Mesenchymal stem cell (in vitro differentiated cells and primary cell): ENCODE data around the gene PARVB.

Source experiments
- DNase-seq: peaks from one replicate; pipeline ENCODE4 v3.0.0-alpha.2; 2013
- H2AFZ ChIP-seq: one replicate; pipeline ENCODE4 v1.6.1; 2013; ENCODE audit warnings: low read depth, mild to moderate bottlenecking, control low read depth, inconsistent platforms, low read length, moderate library complexity
- H2AK5ac ChIP-seq: 2 replicates; pipeline ENCODE4 v1.6.1; 2013; ENCODE audit warnings: low read length, moderate library complexity, mild to moderate bottlenecking, inconsistent platforms; ENCODE audit not compliant: severe bottlenecking
- H2BK120ac ChIP-seq: one replicate; pipeline ENCODE4 v1.6.1; 2013; ENCODE audit warnings: low read depth, mild to moderate bottlenecking, inconsistent platforms, low read length, moderate library complexity
- H2BK12ac ChIP-seq, 2 experiments: one replicate each; pipeline ENCODE4 v1.6.1; 2013; ENCODE audit warnings: inconsistent platforms in 2 of 2, low read length in 2 of 2, mild to moderate bottlenecking in 2 of 2, moderate library complexity in 2 of 2, control low read depth in 1 of 2
- H2BK15ac ChIP-seq: one replicate; pipeline ENCODE4 v1.6.1; 2013; ENCODE audit warnings: mild to moderate bottlenecking, low read depth, inconsistent platforms; ENCODE audit not compliant: poor library complexity, severe bottlenecking
- H2BK5ac ChIP-seq: 2 replicates; pipeline ENCODE4 v1.6.1; 2013; ENCODE audit warnings: low read depth, mild to moderate bottlenecking, low read length, control low read depth, inconsistent platforms; ENCODE audit not compliant: poor library complexity, severe bottlenecking
- H3K14ac ChIP-seq, 2 experiments: one replicate each; pipeline ENCODE4 v1.6.1; 2013; ENCODE audit warnings: inconsistent platforms in 2 of 2, low read length in 2 of 2, control low read depth in 1 of 2, mild to moderate bottlenecking in 1 of 2, moderate library complexity in 1 of 2
- H3K18ac ChIP-seq, 2 experiments: one replicate each; pipeline ENCODE4 v1.6.1; 2013; ENCODE audit warnings: inconsistent platforms in 2 of 2, low read length in 2 of 2, control low read depth in 1 of 2, low read depth in 1 of 2, mild to moderate bottlenecking in 1 of 2
- H3K23ac ChIP-seq, 2 experiments: one replicate each; pipeline ENCODE4 v1.6.1; 2013; ENCODE audit warnings: inconsistent platforms in 2 of 2, low read length in 2 of 2, mild to moderate bottlenecking in 2 of 2, moderate library complexity in 2 of 2, control low read depth in 1 of 2
- H3K27ac ChIP-seq: 2 replicates; pipeline ENCODE4 v1.5.1; 2013; ENCODE audit warnings: mild to moderate bottlenecking, moderate library complexity, low read length, control low read depth, inconsistent platforms; ENCODE audit not compliant: poor library complexity, severe bottlenecking
- H3K27me3 ChIP-seq, 2 experiments: 2 replicates each; pipeline versions ENCODE4 v1.6.1 to v1.7.0; 2013; ENCODE audit warnings: low read length in 2 of 2, mild to moderate bottlenecking in 2 of 2, moderate library complexity in 2 of 2, control low read depth in 1 of 2, inconsistent platforms in 1 of 2; ENCODE audit not compliant: control insufficient read depth in 1 of 2, insufficient read depth in 1 of 2
- H3K36me3 ChIP-seq, 2 experiments: 2 replicates each; pipeline versions ENCODE4 v1.6.1 to v1.7.0; 2013; ENCODE audit warnings: low read length in 2 of 2, control low read depth in 1 of 2, inconsistent platforms in 1 of 2, low read depth in 1 of 2, mild to moderate bottlenecking in 1 of 2; ENCODE audit not compliant: insufficient read depth in 2 of 2, control insufficient read depth in 1 of 2
- H3K4ac ChIP-seq, 2 experiments: one replicate each; pipeline ENCODE4 v1.6.1; 2013; ENCODE audit warnings: inconsistent platforms in 2 of 2, low read length in 2 of 2, mild to moderate bottlenecking in 2 of 2, moderate library complexity in 2 of 2, control low read depth in 1 of 2, low read depth in 1 of 2
- H3K4me1 ChIP-seq: 2 replicates; pipeline ENCODE4 v1.6.1; 2013; ENCODE audit warnings: low read depth, low read length, control low read depth; ENCODE audit not compliant: control insufficient read depth, insufficient read depth
- H3K4me2 ChIP-seq: 2 replicates; pipeline ENCODE4 v1.6.1; 2013; ENCODE audit warnings: low read length, mild to moderate bottlenecking, inconsistent platforms; ENCODE audit not compliant: poor library complexity, severe bottlenecking
- H3K4me3 ChIP-seq, 2 experiments: 2 replicates each; pipeline versions ENCODE4 v1.5.1 to v1.7.0; 2013; ENCODE audit warnings: low read length in 2 of 2, mild to moderate bottlenecking in 2 of 2, control low read depth in 1 of 2, low read depth in 1 of 2; ENCODE audit not compliant: insufficient read depth in 1 of 2
- H3K79me1 ChIP-seq: replicated peaks from 2 replicates; pipeline ENCODE4 v1.6.1; 2013; ENCODE audit warnings: mild to moderate bottlenecking, control low read depth, low read length, inconsistent platforms; ENCODE audit not compliant: poor library complexity, severe bottlenecking
- H3K9ac ChIP-seq: 2 replicates; pipeline ENCODE4 v1.7.0; 2013; ENCODE audit warnings: mild to moderate bottlenecking, low read length, moderate library complexity
- H3K9me3 ChIP-seq: 2 replicates; pipeline ENCODE4 v1.7.0; 2013; ENCODE audit warnings: mild to moderate bottlenecking, low read length; ENCODE audit not compliant: control insufficient read depth
- H4K8ac ChIP-seq: one replicate; pipeline ENCODE4 v1.6.1; 2013; ENCODE audit warnings: inconsistent platforms, mild to moderate bottlenecking, low read length, moderate library complexity
- H4K91ac ChIP-seq: one replicate; pipeline ENCODE4 v1.6.1; 2013; ENCODE audit warnings: mild to moderate bottlenecking, low read length, inconsistent platforms
- WGBS: methylation state at CpG from one replicate; pipeline ENCODE4 v1.1.7; 2013; ENCODE audit warnings: mixed read lengths; 5-methylcytosine and 5-hydroxymethylcytosine counted together

The PARVB gene

GRCh38 chr22:44206696-44207095 is 182.6 kb downstream of the PARVB start:
- Histone ChIP-seq H2BK120ac (no peak overlapping the region), H3K18ac (no peak overlapping the region), H4K91ac (no peak overlapping the region), H4K8ac (no peak overlapping the region), H3K14ac (no peak overlapping the region), H3K27ac (no peak overlapping the region), H3K4me2 (no peak overlapping the region), H3K23ac (no peak overlapping the region), H3K9me3 (peaks cover 15% of the 10 kb centered on the region), H2AFZ (no peak overlapping the region), H3K4me1 (peaks cover 7% of the 10 kb centered on the region), H2BK15ac (no peak overlapping the region), H3K9ac (no peak overlapping the region), H2AK5ac (no peak overlapping the region), H3K27me3 (peaks cover 31 to 39% of the 10 kb centered on the region in 2 experiments), H2BK12ac (no peak overlapping the region), H3K4me3 (no peak overlapping the region), H3K4ac (no peak overlapping the region), H3K79me1 (no peaks in the 10 kb centered on the region), H3K36me3 (no peaks in the 10 kb centered on the region), H2BK5ac (no peak overlapping the region)
- no peak for DNase-seq
- 78% methylated on average over 8 of the region's 8 CpGs for WGBS

DNA sequence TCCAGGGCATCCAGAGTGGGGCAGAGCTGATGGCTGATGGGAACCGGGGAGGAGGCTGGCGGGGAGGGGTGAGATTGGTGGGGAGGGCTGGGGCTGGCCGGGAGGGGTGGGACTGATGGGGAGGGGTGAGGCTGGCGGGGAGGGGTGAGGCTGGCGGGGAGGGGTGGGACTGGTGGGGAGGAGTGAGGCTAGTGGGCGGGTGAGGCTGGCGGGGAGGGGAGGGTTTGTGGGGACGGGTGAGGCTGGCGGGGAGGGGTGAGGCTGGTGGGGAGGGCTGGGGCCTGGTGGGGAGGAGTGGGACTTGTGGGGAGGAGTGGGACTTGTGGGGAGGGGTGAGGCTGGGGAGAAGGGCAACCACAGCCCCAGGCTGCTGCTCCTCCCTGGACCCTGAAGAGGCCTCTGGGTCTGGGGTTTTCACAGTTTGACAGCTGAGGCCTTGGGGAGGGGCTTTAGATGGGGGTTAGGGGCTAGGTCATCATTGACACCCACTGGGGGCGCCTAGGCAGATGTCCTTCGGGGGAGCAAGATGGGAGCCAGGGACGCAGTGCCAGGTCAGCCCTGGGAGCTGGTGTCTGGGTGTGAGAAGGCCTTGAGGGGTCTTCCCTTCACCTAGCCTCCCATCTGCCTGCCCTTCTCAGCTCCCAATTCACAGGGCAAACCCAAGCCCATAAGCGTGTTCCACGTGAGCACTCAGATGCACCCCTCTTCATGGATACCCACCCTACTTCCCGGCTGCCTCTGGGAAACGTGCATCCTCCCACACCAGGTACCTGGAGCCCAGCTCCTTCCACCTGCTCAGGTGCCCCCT is 183.3 kb downstream of the PARVB start:
- no peak overlapping the region for H3K9ac ChIP-seq
- WGBS: 83% methylated on average over 12 of the region's 16 CpGs
- H4K8ac ChIP-seq: no peak overlapping the region
- no peak overlapping the region for H2BK12ac ChIP-seq
- H2AK5ac ChIP-seq: no peak overlapping the region
- H3K27me3 ChIP-seq: peaks cover 34 to 42% of the 10 kb centered on the region in 2 experiments
- H3K27ac ChIP-seq: no peak overlapping the region
- no peak overlapping the region for H3K18ac ChIP-seq
- no peak overlapping the region for H2BK120ac ChIP-seq
- no peak for DNase-seq
- no peak overlapping the region for H4K91ac ChIP-seq
- H3K4me1 ChIP-seq: peaks cover 1% of the 10 kb centered on the region
- no peaks in the 10 kb centered on the region for H3K79me1 ChIP-seq
- H2AFZ ChIP-seq: no peak overlapping the region
- peak overlapping the region in 1 of 2 experiments; percentile 22 for H3K14ac ChIP-seq
- no peak overlapping the region for H3K4me3 ChIP-seq
- H3K4ac ChIP-seq: no peak overlapping the region
- H3K36me3 ChIP-seq: no peaks in the 10 kb centered on the region
- no peak overlapping the region for H2BK5ac ChIP-seq
- peaks cover 15% of the 10 kb centered on the region for H3K9me3 ChIP-seq
- H3K4me2 ChIP-seq: no peak overlapping the region
- H2BK15ac ChIP-seq: no peak overlapping the region
- no peak overlapping the region for H3K23ac ChIP-seq

DNA sequence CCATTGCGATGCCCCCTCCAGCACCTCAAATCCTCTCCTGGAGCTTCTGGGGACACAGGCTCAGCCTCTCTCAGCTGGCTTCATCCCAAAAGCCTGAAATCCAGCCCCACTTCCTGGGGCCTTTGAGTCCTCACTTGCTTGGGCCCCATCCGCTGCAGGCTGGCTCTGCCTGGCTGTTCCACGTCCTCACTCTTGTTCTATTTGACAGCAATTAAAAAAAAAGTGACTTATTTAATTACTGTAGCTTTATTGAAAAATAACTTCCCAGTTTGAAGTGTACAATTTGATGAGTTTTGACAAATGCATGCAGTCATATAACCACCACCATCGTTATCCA is 183.8 kb downstream of the PARVB start:
- no peak overlapping the region for H2BK120ac ChIP-seq
- H3K23ac ChIP-seq: no peak overlapping the region
- no peaks in the 10 kb centered on the region for H3K36me3 ChIP-seq
- H3K14ac ChIP-seq: no peak overlapping the region
- no peak overlapping the region for H2BK12ac ChIP-seq
- no peak overlapping the region for H3K9ac ChIP-seq
- H3K79me1 ChIP-seq: no peaks in the 10 kb centered on the region
- no peak overlapping the region for H2BK15ac ChIP-seq
- no peak overlapping the region for H2BK5ac ChIP-seq
- peaks cover 1% of the 10 kb centered on the region for H3K4me1 ChIP-seq
- H3K4me2 ChIP-seq: no peak overlapping the region
- no peak overlapping the region for H3K27ac ChIP-seq
- WGBS: 90% methylated on average over 3 of the region's 4 CpGs
- H3K18ac ChIP-seq: no peak overlapping the region
- H3K4ac ChIP-seq: no peak overlapping the region
- no peak overlapping the region for H2AK5ac ChIP-seq
- no peak overlapping the region for H2AFZ ChIP-seq
- H3K27me3 ChIP-seq: peaks cover 31 to 42% of the 10 kb centered on the region in 2 experiments
- H3K4me3 ChIP-seq: no peak overlapping the region
- DNase-seq: no peak
- H3K9me3 ChIP-seq: peaks cover 15% of the 10 kb centered on the region
- no peak overlapping the region for H4K91ac ChIP-seq
- no peak overlapping the region for H4K8ac ChIP-seq

DNA sequence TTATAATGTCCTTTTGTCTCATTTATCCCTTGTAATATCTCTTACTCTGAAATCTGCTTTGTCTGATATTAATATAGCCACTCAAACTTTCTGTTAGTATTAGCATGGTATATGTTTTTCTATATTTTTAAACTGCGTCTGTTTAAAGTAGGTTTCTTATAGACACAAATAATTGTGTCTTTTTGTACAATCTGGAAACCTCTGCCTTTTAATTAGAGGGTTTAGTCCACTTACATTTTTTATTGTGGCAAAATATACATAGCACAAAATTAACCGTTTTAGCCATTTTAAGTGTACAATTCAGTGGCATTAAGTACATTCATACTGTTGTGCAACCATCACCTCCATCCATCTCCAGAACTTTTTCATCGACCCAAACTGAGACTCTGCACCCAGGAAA is 185.2 kb downstream of the PARVB start:
- Histone ChIP-seq H2AK5ac (no peak overlapping the region), H3K18ac (no peak overlapping the region), H3K23ac (no peak overlapping the region), H2BK120ac (no peak overlapping the region), H3K14ac (no peak overlapping the region), H4K91ac (no peak overlapping the region), H3K36me3 (no peaks in the 10 kb centered on the region), H2BK15ac (no peak overlapping the region), H2AFZ (no peak overlapping the region), H3K27me3 (peaks cover 20 to 37% of the 10 kb centered on the region in 2 experiments), H3K4ac (no peak overlapping the region), H3K4me1 (no peaks in the 10 kb centered on the region), H3K9ac (no peak overlapping the region), H3K79me1 (no peaks in the 10 kb centered on the region), H3K4me3 (no peak overlapping the region), H3K27ac (no peak overlapping the region), H2BK5ac (no peak overlapping the region), H4K8ac (no peak overlapping the region), H3K9me3 (peaks cover 15% of the 10 kb centered on the region), H3K4me2 (no peak overlapping the region), H2BK12ac (no peak overlapping the region)
- no peak for DNase-seq
- 69% methylated on average over 2 of the region's 3 CpGs for WGBS
